D721Med (cell line): ENCODE results near the gene YJU2.

ENCODE experiments used
- DNase-seq: peaks from one replicate; pipeline ENCODE4 v3.0.0; 2011; ENCODE audit warnings: low spot score; ENCODE audit not compliant: insufficient read length
- FAIRE-seq: peaks from 2 replicates; lab custom pipeline; 2011; peaks lifted over from hg19 to GRCh38; lab: Jason Lieb, UNC
- TF ChIP-seq, protein P1 (sequence below): IDR thresholded peaks from 2 replicates; pipeline ENCODE4 v1.5.1; 2012; ENCODE audit warnings: mild to moderate bottlenecking, control low read depth; ENCODE audit not compliant: insufficient read depth; ENCODE audit errors: missing control alignments

Gene YJU2

DNA sequence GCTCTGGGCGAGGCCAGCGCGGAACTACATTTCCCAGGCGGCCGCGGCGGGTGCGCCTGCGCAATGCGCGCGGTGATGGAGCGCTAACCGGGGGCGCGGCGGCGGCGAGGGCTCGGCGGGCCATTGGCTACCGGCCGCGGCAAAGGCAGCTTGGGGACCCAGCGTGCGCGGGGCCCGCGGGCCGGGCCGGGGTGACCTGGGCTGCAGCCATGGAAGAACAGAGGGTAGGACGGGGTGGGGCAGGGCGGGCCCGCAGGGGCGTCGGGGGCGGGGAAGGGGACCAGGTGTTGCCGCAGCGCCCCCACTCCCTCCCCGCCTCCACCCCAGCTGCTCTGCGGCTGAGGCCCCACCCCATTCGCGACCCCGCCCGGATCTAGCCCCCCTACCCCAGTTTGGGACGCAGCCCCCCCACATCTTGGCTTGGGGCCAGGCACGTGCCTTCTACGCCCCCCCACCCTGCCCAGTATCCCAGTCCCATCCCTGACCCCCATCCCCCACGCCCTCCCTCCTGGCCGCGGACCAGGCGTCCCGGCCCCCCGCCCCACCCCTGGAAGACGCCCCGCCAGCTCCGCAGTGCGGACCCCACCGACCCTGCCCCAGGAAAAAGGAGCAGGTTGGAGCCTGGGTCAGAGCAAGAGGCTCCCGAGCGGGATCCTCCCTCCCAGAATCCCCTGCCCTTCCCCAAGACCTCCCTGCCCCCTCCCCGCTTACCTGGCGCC is 57.8 kb downstream of the YJU2 start, which contains the start of gene FSD1:
FSD1 (plus strand) TSS at position 61 of the 719 bp plus-strand sequence; CDS start at position 210, 149 bp downstream.
- TF ChIP-seq, protein P1, sequence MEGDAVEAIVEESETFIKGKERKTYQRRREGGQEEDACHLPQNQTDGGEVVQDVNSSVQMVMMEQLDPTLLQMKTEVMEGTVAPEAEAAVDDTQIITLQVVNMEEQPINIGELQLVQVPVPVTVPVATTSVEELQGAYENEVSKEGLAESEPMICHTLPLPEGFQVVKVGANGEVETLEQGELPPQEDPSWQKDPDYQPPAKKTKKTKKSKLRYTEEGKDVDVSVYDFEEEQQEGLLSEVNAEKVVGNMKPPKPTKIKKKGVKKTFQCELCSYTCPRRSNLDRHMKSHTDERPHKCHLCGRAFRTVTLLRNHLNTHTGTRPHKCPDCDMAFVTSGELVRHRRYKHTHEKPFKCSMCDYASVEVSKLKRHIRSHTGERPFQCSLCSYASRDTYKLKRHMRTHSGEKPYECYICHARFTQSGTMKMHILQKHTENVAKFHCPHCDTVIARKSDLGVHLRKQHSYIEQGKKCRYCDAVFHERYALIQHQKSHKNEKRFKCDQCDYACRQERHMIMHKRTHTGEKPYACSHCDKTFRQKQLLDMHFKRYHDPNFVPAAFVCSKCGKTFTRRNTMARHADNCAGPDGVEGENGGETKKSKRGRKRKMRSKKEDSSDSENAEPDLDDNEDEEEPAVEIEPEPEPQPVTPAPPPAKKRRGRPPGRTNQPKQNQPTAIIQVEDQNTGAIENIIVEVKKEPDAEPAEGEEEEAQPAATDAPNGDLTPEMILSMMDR, result no peak
- DNase-seq (peak; percentile 99), FAIRE-seq (no peak)

- FAIRE-seq, result no peak
- TF ChIP-seq, protein P1, result no peak
These were observed 58.4 kb downstream of the YJU2 start for GRCh38 chr19:4305257-4305612.

GRCh38 chr19:4305659-4306058 is 58.8 kb downstream of the YJU2 start:
- DNase-seq, result no peak
- TF ChIP-seq, protein P1, result no peak
- no peak for FAIRE-seq

More at GRCh38 chr19:4305257-4305612, 58.4 kb downstream of the YJU2 start:
- DNase-seq, result no peak

- no peak for DNase-seq
- TF ChIP-seq, protein P1, result no peak
- FAIRE-seq, result no peak
These were observed 63.6 kb downstream of the YJU2 start for GRCh38 chr19:4310247-4311121.

DNA sequence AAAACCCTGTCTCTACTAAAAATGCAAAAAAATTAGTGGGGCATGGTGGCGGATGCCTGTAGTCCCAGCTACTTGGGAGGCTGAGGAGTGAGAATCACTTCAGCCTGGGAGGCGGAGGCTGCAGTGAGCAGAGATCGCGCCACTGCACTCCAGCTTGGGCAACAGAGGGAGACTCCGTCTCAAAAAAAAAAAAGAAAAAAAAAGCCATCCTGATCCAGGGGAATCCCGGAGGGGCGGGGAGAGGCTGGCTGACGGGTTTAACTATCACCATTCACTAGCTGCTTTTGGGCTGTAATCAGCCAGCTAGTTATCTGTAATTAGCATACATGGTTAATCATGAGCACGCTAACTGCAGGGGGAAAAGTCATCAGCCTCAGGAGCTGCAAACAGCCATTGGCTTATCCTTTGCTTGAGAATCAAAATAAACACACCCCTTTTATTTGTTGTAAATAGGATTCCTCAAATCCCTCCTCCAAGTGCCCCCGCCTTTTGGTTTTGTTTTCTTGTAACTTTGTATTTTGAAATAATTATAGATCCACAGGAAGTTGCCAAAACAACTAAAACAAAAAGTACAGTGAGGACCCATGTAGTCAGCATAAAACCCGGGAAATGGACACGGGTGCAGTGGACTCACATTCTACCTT is 67.1 kb downstream of the YJU2 start:
- DNase-seq (no peak), FAIRE-seq (no peak)
- TF ChIP-seq, protein P1, result no peak

DNA sequence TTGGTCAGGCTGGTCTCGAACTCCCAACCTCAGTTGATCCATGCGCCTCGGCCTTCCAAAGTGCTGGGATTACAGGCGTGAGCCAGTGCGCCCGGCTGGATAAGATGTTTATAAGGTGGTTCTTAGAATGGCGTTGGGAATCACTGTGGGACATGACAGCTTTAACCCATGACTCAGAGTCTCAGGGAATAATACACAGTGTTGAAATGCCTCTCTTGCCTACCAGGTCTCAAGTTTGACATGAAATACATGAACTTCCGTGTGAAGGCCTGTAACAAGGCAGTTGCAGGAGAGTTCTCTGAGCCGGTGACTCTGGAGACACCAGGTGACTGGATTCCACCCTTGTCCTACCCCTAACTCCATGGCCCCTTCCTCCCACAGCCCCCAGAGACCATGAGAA is 70.1 kb downstream of the YJU2 start:
- DNase-seq (peak; percentile 3), FAIRE-seq (no peak)
- TF ChIP-seq, protein P1, result no peak
